Breast epithelium (tissue), 4 donors: Measurements from ENCODE around the gene PPDPF. TPM values are rescaled to one million over a fixed set of nuclear protein-coding genes. Genes with fewer than 3 reads are reported as not detected.

Experiments used
- DNase-seq, 2 donors: peaks; one replicate each; pipeline ENCODE4 v3.0.0-alpha.2; 2019; ENCODE audit warnings: low spot score in 2 of 2
- H3K27ac ChIP-seq, 2 donors: fragments of 200-600 bp; sonication (generic) in 1 of 2; one replicate each; pipeline ENCODE4 v1.5.1; 2016 to 2019; ENCODE audit warnings: mild to moderate bottlenecking in 1 of 2
- H3K27me3 ChIP-seq, 2 donors: fragments of 200-600 bp; sonication (generic) in 1 of 2; one replicate each; pipeline versions ENCODE4 v1.5.1 to v1.6.0; 2017 to 2019; ENCODE audit warnings: control low read depth in 1 of 2, mild to moderate bottlenecking in 1 of 2
- H3K36me3 ChIP-seq: fragments of 200-600 bp; one replicate; pipeline ENCODE4 v1.5.1; 2019
- H3K4me1 ChIP-seq, 2 donors: fragments of 200-600 bp; sonication (generic); one replicate each; pipeline ENCODE4 v1.5.1; 2016 to 2019; ENCODE audit warnings: control low read depth in 1 of 2
- H3K4me3 ChIP-seq, 3 donors: fragments of 200-600 bp; sonication (generic); 1 replicate in 2 of 3; 2 replicates in 1 of 3; pipeline ENCODE4 v1.5.1; 2016 to 2019; ENCODE audit warnings: mild to moderate bottlenecking in 3 of 3, moderate library complexity in 2 of 3
- H3K9me3 ChIP-seq, 2 donors: fragments of 200-600 bp; sonication (generic) in 1 of 2; one replicate each; pipeline ENCODE4 v1.5.1; 2016 to 2019; ENCODE audit warnings: control low read depth in 1 of 2
- POLR2A ChIP-seq: fragments of 450-650 bp; IDR thresholded peaks from one replicate; pipeline ENCODE4 v1.6.1; 2016; ENCODE audit warnings: antibody characterized with exemption, mild to moderate bottlenecking, moderate library complexity
- POLR2AphosphoS5 ChIP-seq, 3 donors: sonication (generic); formaldehyde crosslinking; IDR thresholded peaks; one replicate each; pipeline ENCODE4 v1.6.1; 2017; ENCODE audit warnings: antibody characterized with exemption in 3 of 3
- intact Hi-C: fragments of 100-400 bp; cut with DNase I; formaldehyde crosslinking; loops from one replicate; pipeline ENCODE4 v1.15.1; 2023; ENCODE audit warnings: low total_unique reads
- total RNA-seq, 3 donors: library from RNA; depleted of rRNA; stranded (reverse); fragments of >200 nt; gene quantifications; one replicate each; pipeline ENCODE4 v1.1.0, GENCODE V29; 2016
- TF ChIP-seq, protein P1 (sequence below), 3 donors: fragments of 450-650 bp; IDR thresholded peaks; one replicate each; pipeline ENCODE4 v1.5.1; 2016 to 2017; ENCODE audit warnings: antibody characterized with exemption in 3 of 3, mild to moderate bottlenecking in 3 of 3, moderate library complexity in 3 of 3

Gene PPDPF
- total RNA-seq, 3 donors from 2014 or later = 71.8 to 151 (median 133) TPM

- TF ChIP-seq POLR2AphosphoS5 (IDR thresholded peaks at IDR 0.05) (no peak), POLR2A (no peak)
- TF ChIP-seq, protein P1, sequence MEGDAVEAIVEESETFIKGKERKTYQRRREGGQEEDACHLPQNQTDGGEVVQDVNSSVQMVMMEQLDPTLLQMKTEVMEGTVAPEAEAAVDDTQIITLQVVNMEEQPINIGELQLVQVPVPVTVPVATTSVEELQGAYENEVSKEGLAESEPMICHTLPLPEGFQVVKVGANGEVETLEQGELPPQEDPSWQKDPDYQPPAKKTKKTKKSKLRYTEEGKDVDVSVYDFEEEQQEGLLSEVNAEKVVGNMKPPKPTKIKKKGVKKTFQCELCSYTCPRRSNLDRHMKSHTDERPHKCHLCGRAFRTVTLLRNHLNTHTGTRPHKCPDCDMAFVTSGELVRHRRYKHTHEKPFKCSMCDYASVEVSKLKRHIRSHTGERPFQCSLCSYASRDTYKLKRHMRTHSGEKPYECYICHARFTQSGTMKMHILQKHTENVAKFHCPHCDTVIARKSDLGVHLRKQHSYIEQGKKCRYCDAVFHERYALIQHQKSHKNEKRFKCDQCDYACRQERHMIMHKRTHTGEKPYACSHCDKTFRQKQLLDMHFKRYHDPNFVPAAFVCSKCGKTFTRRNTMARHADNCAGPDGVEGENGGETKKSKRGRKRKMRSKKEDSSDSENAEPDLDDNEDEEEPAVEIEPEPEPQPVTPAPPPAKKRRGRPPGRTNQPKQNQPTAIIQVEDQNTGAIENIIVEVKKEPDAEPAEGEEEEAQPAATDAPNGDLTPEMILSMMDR (IDR thresholded peaks at IDR 0.05) = no peak
- H3K27me3 ChIP-seq = peaks cover 7 to 72% of the 10 kb centered on the region in 2 donors
- no peak for DNase-seq
- no peaks in the 10 kb centered on the region for H3K36me3 ChIP-seq
- peak within 1 kb of the TSS; percentile 15 to 73 (median 51) for H3K4me3 ChIP-seq
- intact Hi-C loops = no loop called here
- H3K4me1 ChIP-seq = peaks cover 0 to 10% of the 10 kb centered on the region in 2 donors
- H3K27ac ChIP-seq = no peak within 1 kb of the TSS
- H3K9me3 ChIP-seq = peaks cover 0 to 3% of the 10 kb centered on the region in 2 donors
Observed at GRCh38 chr20:63498960-63499337, 21.6 kb upstream of the PPDPF start, which contains the start of gene EEF1A2. TSS of gene EEF1A2 (minus strand) at chr20:63499083. CDS start at chr20:63497763, 1,320 bp downstream.

- no peak overlapping the region for H3K27ac ChIP-seq
- intact Hi-C loops = no loop called here
- peaks cover 0 to 10% of the 10 kb centered on the region in 2 donors for H3K4me1 ChIP-seq
- H3K4me3 ChIP-seq = peak overlapping the region; percentile 15 to 73 (median 51)
- peaks cover 7 to 68% of the 10 kb centered on the region in 2 donors for H3K27me3 ChIP-seq
- TF ChIP-seq, protein P1 (IDR thresholded peaks at IDR 0.05) = no peak
- TF ChIP-seq POLR2AphosphoS5 (IDR thresholded peaks at IDR 0.05) = no peak
- TF ChIP-seq POLR2A = no peak
- no peak for DNase-seq
- H3K9me3 ChIP-seq = peaks cover 3 to 8% of the 10 kb centered on the region in 2 donors
- H3K36me3 ChIP-seq = no peaks in the 10 kb centered on the region
Observed at GRCh38 chr20:63499338-63499969, 21.1 kb upstream of the PPDPF start.

- TF ChIP-seq POLR2AphosphoS5 (IDR thresholded peaks at IDR 0.05) (no peak), POLR2A (no peak)
- TF ChIP-seq, protein P1 (IDR thresholded peaks at IDR 0.05) = no peak
- no peak for DNase-seq
- Histone ChIP-seq H3K4me1 (peaks cover 0 to 10% of the 10 kb centered on the region in 2 donors), H3K9me3 (peaks cover 12 to 17% of the 10 kb centered on the region in 2 donors), H3K36me3 (no peaks in the 10 kb centered on the region), H3K27ac (no peak overlapping the region), H3K4me3 (no peak overlapping the region), H3K27me3 (peaks cover 7 to 69% of the 10 kb centered on the region in 2 donors)
- intact Hi-C loops = no loop called here
Observed at GRCh38 chr20:63500151-63500901, 20.2 kb upstream of the PPDPF start.

DNA sequence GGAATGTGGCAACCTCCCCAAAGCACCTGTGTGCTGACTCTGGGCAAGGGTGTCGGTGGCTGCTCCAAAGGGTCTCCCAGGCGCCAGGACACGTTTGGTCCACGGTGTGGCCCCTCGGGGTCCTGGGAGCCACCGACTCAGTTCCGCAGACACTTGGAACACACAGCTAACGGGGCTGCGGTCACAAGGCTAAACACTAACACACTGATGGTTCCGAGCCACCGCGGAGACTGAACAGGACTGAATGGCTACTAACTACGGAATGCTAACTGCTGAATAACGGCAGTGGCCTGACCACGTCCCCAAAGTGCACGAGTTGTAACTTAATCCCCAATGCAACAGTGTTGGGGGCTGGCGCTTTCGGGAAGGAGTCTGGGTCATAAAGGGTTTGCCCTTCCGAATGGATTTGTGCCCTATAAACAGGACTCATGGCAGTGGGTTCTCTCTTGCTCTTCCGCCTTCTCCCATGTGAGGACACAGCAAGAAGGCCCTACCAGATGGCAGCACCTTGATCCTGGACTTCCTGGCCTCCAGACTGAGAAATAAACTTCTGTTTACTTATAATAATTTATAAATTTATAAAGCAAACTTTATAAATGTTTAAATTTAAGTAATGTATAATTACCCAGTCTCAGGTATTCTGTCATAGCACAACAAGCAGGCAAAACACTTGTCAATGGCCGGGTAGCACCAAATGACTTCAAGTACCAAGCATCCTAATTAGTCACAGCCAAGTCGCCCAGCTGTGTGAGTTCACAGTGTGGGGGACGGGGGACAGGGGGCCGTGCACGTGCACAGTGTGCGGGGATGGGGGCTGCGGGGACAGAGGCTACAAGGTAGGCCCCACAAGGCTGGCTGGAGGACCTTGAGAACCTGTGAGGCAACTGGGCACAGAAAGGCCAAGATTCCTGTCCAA is 19.4 kb upstream of the PPDPF start:
- DNase-seq = no peak
- Histone ChIP-seq H3K36me3 (no peaks in the 10 kb centered on the region), H3K4me3 (no peak overlapping the region), H3K27me3 (peaks cover 7 to 70% of the 10 kb centered on the region in 2 donors), H3K9me3 (peaks cover 18 to 24% of the 10 kb centered on the region in 2 donors), H3K27ac (no peak overlapping the region), H3K4me1 (peaks cover 0 to 10% of the 10 kb centered on the region in 2 donors)
- TF ChIP-seq POLR2AphosphoS5 (IDR thresholded peaks at IDR 0.05) (no peak), POLR2A (no peak)
- TF ChIP-seq, protein P1 (IDR thresholded peaks at IDR 0.05) = no peak
- intact Hi-C loops = no loop called here
